Esophagus (tissue), 2 donors: ENCODE data around the gene AFM. TPM values are rescaled to one million over a fixed set of nuclear protein-coding genes. Genes with fewer than 3 reads are reported as not detected.

Source experiments
- H3K27ac ChIP-seq, 2 donors: one replicate each; pipeline ENCODE4 v1.5.1; 2013; ENCODE audit warnings: low read depth in 2 of 2, mild to moderate bottlenecking in 2 of 2, inconsistent platforms in 1 of 2, low read length in 1 of 2, moderate library complexity in 1 of 2
- H3K27me3 ChIP-seq, 2 donors: one replicate each; pipeline ENCODE4 v1.6.1; 2013; ENCODE audit warnings: low read length in 2 of 2, control low read depth in 1 of 2, mild to moderate bottlenecking in 1 of 2; ENCODE audit not compliant: insufficient read depth in 2 of 2, control insufficient read depth in 1 of 2
- H3K36me3 ChIP-seq, 2 donors: one replicate each; pipeline ENCODE4 v1.6.1; 2013; ENCODE audit warnings: low read length in 1 of 2; ENCODE audit not compliant: control insufficient read depth in 2 of 2, insufficient read depth in 2 of 2
- H3K4me1 ChIP-seq, 2 donors: one replicate each; pipeline ENCODE4 v1.6.1; 2013; ENCODE audit warnings: low read length in 1 of 2; ENCODE audit not compliant: control insufficient read depth in 2 of 2, insufficient read depth in 2 of 2
- H3K4me3 ChIP-seq, 2 donors: one replicate each; pipeline ENCODE4 v1.5.1; 2013; ENCODE audit warnings: low read length in 2 of 2, mild to moderate bottlenecking in 2 of 2, low read depth in 1 of 2, moderate library complexity in 1 of 2
- H3K9me3 ChIP-seq, 2 donors: one replicate each; pipeline ENCODE4 v1.6.1; 2013; ENCODE audit warnings: mild to moderate bottlenecking in 2 of 2, low read depth in 1 of 2, low read length in 1 of 2, moderate library complexity in 1 of 2; ENCODE audit not compliant: control insufficient read depth in 2 of 2, insufficient read depth in 1 of 2
- WGBS, 2 donors: extraction: QIAGEN DNeasy Blood & Tissue Kit; methylation state at CpG; one replicate each; pipeline ENCODE4 v1.1.7; 2013; 5-methylcytosine and 5-hydroxymethylcytosine counted together
- polyA plus RNA-seq, 2 donors: library from polyadenylated mRNA; stranded (reverse); fragments of 200-250 nt; gene quantifications; one replicate each; pipeline ENCODE4 v1.2.3, GENCODE V29; 2013
- donor health status: healthy with polysubstance abuse.
- donor health status: Bipolar disorder and iron deficiency.

AFM gene
- polyA plus RNA-seq, 2 donors, result not detected

DNA sequence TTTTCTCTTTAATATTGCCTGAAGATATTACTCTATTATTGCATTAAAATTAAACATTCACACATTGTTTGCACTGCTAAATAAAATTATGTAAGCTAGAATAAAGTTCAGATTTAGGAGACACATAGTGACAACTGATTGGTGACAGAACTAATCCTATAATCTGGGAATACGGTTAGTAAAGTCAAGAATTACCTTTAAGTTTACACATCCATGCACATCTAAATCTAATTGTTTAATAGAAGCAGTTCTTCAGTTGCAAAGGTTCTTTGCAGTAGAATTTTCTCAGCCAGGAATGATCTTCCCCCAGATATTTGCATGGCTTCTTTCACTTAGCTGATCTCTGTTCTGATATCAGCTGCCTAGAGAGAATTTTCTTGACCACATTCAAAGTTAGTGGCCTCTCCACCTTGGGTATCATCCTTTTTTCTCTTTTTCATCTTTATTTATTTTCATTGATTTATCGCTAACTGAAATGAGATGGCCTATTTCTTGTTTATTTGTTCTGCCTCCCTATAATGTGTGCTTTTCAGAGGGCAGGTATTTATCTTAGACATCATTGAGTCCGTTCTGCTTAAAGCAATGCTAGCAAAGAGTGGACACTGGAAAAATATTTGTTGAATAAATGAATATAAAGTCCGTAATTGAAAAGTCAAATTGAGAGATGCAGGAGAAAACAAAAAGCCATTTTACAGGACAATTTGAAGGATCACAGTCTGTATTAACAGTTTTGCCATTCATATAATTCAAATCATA, 32.9 kb upstream of the AFM start:
- H3K36me3 ChIP-seq, result no peaks in the 10 kb centered on the region
- WGBS, 2 donors, result 86 to 87% methylated on average over 4 of the region's 4 CpGs
- H3K9me3 ChIP-seq, result no peaks in the 10 kb centered on the region
- no peak overlapping the region for H3K27ac ChIP-seq
- no peaks in the 10 kb centered on the region for H3K27me3 ChIP-seq
- no peak overlapping the region for H3K4me3 ChIP-seq
- H3K4me1 ChIP-seq, result peaks cover 0 to 3% of the 10 kb centered on the region in 2 donors

DNA sequence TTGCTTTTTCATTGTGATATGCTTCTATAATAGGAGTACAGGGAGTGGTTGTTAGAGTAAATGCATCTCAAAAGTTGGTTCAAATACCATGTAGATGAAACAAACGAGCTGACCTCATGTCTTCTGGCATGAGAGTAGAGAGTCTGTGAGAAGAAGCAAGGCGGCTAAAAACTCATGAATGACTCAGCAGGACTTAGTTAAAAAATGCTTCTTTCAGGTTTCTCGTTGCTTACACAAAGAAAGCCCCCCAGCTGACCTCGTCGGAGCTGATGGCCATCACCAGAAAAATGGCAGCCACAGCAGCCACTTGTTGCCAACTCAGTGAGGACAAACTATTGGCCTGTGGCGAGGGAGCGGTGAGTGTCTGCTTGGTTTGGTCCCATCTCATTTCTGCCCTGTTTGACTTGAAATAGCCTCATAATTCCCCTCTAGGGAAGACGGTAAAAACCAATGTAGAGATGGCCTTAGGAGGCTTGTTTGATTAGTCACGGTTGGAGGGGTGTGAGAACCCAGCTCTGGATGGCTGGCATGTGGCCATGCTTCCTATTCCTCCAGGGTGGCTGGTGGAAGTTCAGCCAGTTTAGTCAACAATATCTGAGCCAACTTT, 31.0 kb upstream of the AFM start:
- Histone ChIP-seq H3K36me3 (no peaks in the 10 kb centered on the region), H3K4me3 (no peak overlapping the region), H3K9me3 (no peaks in the 10 kb centered on the region), H3K27ac (no peak overlapping the region), H3K27me3 (no peaks in the 10 kb centered on the region), H3K4me1 (peaks cover 0 to 3% of the 10 kb centered on the region in 2 donors)
- WGBS, 2 donors, result 36 to 48% methylated on average over 9 of the region's 9 CpGs

DNA sequence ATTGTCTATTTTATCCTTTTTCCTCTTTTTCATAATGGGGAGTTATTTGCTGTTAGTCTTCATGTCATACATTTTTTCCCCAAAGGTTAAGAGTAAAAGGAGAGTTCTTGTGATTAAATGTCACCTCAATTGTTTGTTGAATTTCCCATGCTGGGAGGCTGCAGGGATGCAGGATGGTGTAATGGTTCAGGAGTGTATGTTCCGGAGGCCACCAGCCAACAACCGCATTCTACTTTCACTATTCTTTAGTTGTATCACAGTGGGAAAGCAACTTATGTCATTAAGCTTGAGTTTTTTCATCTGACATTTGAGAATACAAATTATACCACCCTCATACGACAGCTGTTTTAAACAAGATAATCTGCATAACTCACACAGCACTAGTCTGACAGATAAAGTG, 30.1 kb upstream of the AFM start:
- Histone ChIP-seq H3K27ac (no peak overlapping the region), H3K36me3 (no peaks in the 10 kb centered on the region), H3K9me3 (no peaks in the 10 kb centered on the region), H3K4me3 (no peak overlapping the region), H3K4me1 (peaks cover 0 to 3% of the 10 kb centered on the region in 2 donors), H3K27me3 (no peaks in the 10 kb centered on the region)
- WGBS, 2 donors, result 43 to 48% methylated on average over 3 of the region's 3 CpGs

DNA sequence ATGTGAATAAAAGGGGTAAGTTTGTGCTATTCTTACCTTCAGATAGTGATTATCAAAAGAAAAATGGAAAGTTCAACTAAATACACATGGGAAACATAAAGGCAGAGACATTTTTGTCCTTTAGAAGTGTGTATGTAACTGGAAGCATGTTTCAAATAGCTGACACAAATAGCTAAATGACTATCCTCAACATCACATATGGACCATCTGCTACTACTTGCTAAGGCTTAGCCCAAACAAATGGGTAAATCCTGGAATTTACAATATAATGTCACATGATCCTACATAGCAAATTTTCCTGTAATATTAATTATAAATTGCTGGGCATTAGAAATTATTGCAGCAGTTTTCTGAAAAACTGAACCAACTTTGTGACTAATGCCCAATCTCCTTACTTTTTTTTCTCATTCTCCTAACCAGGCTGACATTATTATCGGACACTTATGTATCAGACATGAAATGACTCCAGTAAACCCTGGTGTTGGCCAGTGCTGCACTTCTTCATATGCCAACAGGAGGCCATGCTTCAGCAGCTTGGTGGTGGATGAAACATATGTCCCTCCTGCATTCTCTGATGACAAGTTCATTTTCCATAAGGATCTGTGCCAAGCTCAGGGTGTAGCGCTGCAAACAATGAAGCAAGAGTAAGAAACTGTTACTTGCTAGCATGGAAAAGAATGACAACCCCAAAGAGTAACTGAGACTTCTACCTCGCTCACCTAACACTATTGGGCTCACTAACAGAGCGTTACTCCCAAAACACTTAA, 29.4 kb upstream of the AFM start:
- H3K4me1 ChIP-seq, result peaks cover 0 to 3% of the 10 kb centered on the region in 2 donors
- WGBS, 2 donors, result 88 to 93% methylated on average over 4 of the region's 4 CpGs
- H3K36me3 ChIP-seq, result no peaks in the 10 kb centered on the region
- no peaks in the 10 kb centered on the region for H3K9me3 ChIP-seq
- no peak overlapping the region for H3K27ac ChIP-seq
- H3K4me3 ChIP-seq, result no peak overlapping the region
- no peaks in the 10 kb centered on the region for H3K27me3 ChIP-seq

DNA sequence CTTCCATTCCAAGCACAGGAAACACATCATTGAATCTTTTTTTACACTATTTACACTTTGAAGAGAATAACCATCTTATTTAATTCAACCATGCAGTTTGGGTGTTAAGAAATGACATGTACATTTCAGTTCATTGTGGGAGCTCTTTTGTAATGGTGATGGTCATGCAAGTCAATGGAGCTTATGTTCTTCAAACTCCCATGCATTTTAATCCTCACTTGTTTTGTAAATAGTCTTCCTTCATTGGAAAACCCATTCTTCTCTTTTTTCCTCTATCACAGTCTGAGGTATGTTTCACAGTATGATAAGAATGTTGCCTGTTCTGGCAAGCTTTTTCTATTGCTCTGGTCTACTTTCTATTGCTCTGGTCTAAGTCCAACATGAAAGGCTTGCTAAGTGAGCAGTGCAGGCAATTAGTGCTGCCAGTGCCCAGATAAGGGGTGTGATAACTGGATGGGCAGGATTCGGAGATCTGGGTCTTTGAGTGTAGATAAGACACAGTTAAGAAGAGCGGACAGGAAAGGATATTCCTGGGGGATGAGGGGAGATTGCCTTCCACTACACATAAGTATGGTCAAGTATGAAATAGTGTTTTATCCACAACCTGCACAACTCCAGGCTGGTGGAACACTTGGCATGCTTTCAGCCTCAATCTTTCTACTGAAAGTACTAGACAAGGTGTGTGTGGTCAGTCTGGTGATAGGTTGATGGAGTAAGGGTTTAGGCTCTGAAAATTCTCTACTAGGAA, 28.4 kb upstream of the AFM start:
- Histone ChIP-seq H3K36me3 (no peaks in the 10 kb centered on the region), H3K27ac (no peak overlapping the region), H3K27me3 (no peaks in the 10 kb centered on the region), H3K4me1 (peaks cover 0 to 3% of the 10 kb centered on the region in 2 donors), H3K4me3 (no peak overlapping the region), H3K9me3 (no peaks in the 10 kb centered on the region)
- WGBS, 2 donors, result 47 to 56% methylated on average over 2 of the region's 2 CpGs

DNA sequence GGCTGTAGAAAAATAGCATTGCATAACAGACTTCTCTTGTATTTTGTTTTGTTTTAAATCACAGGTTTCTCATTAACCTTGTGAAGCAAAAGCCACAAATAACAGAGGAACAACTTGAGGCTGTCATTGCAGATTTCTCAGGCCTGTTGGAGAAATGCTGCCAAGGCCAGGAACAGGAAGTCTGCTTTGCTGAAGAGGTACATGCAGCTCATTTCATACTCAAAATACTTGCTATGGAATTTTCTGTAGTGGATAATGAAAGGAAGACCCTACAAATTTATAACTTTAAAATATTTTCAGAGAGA, 27.9 kb upstream of the AFM start:
- Histone ChIP-seq H3K27ac (no peak overlapping the region), H3K4me3 (no peak overlapping the region), H3K27me3 (no peaks in the 10 kb centered on the region), H3K4me1 (peaks cover 0 to 3% of the 10 kb centered on the region in 2 donors), H3K9me3 (no peaks in the 10 kb centered on the region), H3K36me3 (no peaks in the 10 kb centered on the region)

DNA sequence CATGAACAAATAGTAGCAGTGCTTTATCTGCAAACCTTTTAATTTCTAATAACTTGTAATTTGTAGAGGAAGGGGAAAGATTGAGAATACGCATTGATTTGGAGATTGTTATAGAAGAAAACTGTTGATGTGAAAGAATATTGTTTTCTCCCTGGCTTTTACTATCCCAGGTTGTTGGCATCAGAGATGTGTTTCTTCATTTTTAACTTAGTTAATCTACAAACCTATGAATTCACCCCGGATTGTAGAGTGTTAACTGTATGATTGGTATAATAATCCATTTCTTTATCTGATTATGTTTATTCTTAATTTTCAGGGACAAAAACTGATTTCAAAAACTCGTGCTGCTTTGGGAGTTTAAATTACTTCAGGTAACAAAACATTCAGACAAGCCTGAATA, 26.6 kb upstream of the AFM start:
- no peaks in the 10 kb centered on the region for H3K9me3 ChIP-seq
- H3K4me1 ChIP-seq, result peaks cover 0 to 3% of the 10 kb centered on the region in 2 donors
- no peak overlapping the region for H3K27ac ChIP-seq
- 81 to 84% methylated on average over 3 of the region's 3 CpGs for WGBS, 2 donors
- no peak overlapping the region for H3K4me3 ChIP-seq
- no peaks in the 10 kb centered on the region for H3K27me3 ChIP-seq
- H3K36me3 ChIP-seq, result no peaks in the 10 kb centered on the region

DNA sequence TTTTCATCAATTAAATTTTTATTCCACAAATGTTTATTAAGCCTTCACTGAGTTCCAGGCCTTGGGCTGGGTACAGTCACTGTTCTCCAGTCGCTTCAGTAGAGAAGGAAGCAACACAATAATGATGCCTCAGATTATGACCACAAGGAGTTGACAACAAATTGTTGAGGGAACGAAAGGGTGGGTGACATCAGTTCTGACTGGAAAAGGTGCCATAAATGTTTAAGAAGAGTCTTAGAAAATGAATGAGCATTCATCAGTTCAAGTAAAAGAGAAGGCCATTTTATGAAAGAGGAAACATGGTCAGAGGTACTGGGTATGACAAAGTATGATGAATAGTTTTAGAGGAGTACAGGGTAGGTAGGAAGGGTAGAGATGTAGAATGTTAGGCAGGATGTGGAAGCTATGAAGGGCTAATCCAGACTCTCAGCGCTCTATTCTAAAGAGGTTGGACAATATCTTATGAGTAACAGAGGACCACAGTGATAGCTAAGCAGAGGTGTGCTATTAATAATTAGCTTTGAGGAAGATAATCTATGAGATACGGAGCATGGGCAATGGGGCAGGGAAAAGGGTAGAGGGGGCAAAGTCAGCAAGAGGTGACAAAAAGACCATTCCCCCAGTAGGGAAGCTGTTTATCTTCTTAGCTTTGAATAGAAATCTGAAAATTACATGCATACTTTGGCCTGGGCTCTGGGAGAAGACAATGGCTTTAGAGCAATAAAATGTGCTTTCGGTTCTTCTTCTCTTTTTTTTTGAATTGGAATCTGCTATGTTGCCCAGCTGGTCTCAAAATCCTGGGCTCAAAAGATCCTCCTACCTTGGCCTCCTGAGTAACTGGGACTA, 25.1 kb upstream of the AFM start:
- Histone ChIP-seq H3K36me3 (no peaks in the 10 kb centered on the region), H3K27ac (no peak overlapping the region)
- 75 to 88% methylated on average over 5 of the region's 5 CpGs for WGBS, 2 donors

More for the DNA sequence above, 25.1 kb upstream of the AFM start:
- H3K9me3 ChIP-seq, result no peaks in the 10 kb centered on the region
- no peaks in the 10 kb centered on the region for H3K4me1 ChIP-seq
- H3K4me3 ChIP-seq, result no peak overlapping the region
- no peaks in the 10 kb centered on the region for H3K27me3 ChIP-seq
